HG02763 (cell line): ENCODE results near the gene LRP10.
A peak's percentile ranks its signal among the peaks of the same experiment; 100 is the strongest.
"Not testable (repeated sequence)": the region's sequence is repeated elsewhere in the genome, so short reads cannot be mapped to it uniquely, and the experiment has no call there.

Source experiments
- ATAC-seq: cut with Tn5 transposase; IDR thresholded peaks from one replicate; pipeline ENCODE4 v1.9.1; 2021; ENCODE audit warnings: mild to moderate bottlenecking, moderate library complexity; ENCODE audit not compliant: unreplicated experiment

LRP10 gene

DNA sequence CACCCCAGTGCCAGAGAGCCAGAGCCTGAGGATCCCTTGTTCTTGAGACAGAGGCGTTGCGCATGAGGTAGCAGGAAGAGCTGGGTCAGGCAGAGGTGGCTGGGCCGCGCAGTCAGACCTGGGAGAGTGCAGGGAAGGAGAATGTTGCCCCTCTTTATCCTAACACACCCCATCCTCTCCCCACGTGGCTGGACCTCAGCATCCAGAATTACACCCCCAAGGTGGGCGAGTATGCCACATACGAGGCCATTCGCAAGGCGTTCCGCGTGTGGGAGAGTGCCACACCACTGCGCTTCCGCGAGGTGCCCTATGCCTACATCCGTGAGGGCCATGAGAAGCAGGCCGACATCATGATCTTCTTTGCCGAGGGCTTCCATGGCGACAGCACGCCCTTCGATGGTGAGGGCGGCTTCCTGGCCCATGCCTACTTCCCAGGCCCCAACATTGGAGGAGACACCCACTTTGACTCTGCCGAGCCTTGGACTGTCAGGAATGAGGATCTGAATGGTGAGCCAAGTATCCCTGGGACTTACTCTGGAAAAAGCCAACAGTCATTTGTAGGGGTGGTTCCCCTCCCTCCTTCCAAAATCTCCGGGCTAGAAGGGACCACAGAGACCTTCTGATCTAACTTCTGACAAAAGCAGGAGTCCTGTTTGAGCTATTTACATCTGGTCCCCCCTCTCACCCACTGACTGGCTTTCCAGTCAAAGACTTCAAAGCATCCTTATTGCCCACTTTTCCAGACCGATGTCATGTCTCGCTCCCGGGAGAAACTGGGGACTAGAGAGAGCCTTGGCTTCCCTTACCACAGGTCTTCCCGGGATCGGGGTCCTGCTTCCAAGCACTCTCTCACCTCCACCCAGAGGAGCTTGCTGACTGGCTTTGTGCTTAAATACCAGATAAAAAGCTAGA is 29.1 kb upstream of the LRP10 start:
- ATAC-seq, result no peak

DNA sequence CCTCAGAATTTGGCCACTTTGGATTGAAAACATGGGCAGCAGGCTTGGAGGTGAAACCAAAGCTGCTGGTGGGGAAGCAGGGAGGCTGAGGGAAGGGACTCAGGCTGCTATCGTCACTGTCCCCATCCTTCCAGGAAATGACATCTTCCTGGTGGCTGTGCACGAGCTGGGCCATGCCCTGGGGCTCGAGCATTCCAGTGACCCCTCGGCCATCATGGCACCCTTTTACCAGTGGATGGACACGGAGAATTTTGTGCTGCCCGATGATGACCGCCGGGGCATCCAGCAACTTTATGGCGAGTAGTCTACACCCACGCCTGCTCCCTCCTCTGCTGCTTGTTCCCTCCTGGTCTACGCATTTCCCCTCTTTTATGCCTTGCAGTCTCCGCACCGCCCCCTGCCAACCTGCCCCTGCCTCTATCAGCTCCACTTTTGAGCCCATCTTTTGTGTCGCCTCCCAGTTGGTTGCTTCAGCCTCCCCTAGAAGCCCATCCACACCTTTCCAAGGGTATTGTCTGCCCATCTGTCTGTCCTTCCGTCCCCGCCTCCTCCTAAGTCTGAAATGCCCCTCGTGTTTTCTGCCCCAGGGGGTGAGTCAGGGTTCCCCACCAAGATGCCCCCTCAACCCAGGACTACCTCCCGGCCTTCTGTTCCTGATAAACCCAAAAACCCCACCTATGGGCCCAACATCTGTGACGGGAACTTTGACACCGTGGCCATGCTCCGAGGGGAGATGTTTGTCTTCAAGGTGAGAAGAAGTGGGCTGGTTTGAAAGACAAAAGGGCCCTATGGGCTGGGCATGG is 28.2 kb upstream of the LRP10 start:
- ATAC-seq, result no peak

DNA sequence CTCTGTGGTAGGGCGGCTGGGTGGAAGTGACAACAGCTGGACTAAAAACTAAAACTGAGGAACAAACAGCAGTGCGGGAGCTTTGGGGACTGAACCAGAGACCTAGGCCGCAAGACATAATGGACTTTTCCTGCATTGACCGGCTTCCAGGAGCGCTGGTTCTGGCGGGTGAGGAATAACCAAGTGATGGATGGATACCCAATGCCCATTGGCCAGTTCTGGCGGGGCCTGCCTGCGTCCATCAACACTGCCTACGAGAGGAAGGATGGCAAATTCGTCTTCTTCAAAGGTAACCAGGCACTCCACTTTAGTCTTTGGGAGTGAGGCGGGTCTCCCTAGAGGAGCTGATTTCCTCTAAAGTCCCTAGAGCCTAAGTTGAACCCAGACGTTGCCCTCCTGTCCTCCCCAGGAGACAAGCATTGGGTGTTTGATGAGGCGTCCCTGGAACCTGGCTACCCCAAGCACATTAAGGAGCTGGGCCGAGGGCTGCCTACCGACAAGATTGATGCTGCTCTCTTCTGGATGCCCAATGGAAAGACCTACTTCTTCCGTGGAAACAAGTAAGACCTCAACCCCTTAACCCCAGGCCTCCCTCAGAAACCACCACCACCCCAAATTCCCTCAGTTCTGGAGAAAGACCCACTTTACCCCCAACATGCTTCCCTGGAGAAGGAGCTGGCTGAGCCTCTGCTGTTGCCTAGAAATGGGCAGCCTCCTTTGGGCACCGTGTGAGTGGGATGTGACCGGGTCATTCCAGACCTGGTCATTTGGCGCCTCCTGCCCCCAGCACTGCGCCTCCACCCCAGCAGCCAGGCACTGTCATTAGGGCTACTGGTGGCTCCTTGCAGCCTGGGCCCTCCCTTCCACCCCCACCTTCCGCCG is 27.1 kb upstream of the LRP10 start:
- ATAC-seq, result no peak

DNA sequence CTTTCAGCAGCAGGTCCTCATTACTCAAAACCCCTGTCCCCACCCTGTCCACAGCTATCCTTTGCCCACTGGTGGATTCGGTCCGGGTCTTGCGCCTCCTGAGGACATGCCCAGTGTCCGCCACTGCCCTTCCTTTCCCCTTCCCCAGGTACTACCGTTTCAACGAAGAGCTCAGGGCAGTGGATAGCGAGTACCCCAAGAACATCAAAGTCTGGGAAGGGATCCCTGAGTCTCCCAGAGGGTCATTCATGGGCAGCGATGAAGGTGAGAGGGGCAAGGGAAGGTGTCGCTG is 26.5 kb upstream of the LRP10 start:
- no peak for ATAC-seq

DNA sequence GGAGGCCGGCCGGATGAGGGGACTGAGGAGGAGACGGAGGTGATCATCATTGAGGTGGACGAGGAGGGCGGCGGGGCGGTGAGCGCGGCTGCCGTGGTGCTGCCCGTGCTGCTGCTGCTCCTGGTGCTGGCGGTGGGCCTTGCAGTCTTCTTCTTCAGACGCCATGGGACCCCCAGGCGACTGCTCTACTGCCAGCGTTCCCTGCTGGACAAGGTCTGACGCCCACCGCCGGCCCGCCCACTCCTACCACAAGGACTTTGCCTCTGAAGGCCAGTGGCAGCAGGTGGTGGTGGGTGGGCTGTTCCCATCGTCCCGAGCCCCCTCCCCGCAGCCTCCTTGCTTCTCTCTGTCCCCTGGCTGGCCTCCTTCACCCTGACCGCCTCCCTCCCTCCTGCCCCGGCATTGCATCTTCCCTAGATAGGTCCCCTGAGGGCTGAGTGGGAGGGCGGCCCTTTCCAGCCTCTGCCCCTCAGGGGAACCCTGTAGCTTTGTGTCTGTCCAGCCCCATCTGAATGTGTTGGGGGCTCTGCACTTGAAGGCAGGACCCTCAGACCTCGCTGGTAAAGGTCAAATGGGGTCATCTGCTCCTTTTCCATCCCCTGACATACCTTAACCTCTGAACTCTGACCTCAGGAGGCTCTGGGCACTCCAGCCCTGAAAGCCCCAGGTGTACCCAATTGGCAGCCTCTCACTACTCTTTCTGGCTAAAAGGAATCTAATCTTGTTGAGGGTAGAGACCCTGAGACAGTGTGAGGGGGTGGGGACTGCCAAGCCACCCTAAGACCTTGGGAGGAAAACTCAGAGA is 25.5 kb upstream of the LRP10 start:
- ATAC-seq, result no peak

DNA sequence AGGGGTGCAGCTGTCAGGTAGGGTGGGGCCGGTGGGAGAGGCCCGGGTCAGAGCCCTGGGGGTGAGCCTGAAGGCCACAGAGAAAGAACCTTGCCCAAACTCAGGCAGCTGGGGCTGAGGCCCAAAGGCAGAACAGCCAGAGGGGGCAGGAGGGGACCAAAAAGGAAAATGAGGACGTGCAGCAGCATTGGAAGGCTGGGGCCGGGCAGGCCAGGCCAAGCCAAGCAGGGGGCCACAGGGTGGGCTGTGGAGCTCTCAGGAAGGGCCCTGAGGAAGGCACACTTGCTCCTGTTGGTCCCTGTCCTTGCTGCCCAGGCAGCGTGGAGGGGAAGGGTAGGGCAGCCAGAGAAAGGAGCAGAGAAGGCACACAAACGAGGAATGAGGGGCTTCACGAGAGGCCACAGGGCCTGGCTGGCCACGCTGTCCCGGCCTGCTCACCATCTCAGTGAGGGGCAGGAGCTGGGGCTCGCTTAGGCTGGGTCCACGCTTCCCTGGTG is 24.7 kb upstream of the LRP10 start:
- ATAC-seq, result no peak

DNA sequence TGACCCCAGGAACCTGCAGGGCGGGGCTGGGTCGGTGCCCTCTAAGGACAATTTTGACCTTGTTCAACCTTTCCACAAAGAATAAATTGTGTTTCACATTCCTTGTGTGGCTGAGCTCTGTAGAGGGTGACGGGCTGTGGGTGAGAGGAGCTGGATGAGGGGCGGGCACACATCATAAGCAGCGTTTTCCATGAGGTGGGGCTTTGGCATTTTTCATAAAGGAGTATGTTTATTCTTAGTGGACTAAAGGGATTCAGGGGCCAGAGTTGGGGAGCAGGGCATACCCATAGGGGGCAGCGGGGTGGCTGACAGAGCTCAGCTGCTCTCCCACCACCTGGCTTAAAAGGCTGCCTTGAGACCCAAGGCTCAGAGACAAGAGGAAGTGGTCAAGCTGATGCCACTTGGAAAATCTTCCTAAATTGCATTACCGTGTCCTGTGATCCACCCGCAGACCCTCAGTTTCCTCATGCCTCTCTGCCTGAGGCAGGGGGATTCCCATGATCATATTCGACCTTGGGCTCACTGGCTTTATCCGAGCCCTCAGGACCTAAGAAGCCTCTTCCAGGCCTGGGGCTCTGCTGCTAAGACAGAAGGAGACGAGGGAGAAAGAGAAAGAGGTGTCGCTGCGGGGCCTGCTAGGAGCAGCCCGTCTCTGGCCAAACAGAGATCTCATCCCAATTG is 23.7 kb upstream of the LRP10 start:
- ATAC-seq, result no peak

DNA sequence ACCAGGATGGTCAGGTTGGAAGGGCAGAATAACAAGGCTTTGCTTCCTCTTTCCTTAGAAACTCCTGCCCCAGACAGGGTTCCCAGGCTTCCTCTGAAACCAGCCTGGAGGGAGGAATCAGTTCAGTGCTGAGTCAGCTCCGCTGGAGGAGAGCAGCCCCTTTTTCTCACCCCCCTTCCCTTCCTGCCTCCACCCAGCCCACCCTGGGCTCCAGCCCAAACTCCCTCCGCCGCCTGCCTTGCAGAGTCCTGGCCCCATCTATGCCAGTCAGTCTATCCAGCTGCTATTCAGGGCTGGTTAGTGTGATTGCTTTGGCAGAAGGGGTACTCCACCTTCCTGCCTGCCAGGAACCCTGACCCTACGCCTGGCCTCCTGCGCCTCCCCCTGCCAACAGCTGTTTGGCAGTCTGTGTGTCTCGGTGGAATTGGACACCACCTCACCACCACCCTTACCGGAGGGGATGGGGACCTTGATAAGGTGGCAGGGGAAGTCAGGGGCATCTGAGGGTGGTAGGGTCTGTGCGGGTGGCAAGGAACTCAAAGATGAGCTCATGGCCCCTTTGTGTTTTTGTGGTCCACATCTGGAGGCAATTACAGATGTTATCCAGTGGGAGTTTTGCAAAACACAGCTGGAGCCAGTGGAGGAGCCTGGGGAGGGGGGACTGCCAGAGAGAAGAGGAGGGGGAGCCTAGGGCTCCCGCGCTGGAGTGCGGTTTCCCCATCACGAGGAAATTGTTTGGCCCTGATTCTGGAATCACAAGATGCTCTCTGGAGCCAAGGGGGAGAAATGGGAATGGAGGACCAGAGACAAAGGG is 23.0 kb upstream of the LRP10 start:
- ATAC-seq, result no peak

DNA sequence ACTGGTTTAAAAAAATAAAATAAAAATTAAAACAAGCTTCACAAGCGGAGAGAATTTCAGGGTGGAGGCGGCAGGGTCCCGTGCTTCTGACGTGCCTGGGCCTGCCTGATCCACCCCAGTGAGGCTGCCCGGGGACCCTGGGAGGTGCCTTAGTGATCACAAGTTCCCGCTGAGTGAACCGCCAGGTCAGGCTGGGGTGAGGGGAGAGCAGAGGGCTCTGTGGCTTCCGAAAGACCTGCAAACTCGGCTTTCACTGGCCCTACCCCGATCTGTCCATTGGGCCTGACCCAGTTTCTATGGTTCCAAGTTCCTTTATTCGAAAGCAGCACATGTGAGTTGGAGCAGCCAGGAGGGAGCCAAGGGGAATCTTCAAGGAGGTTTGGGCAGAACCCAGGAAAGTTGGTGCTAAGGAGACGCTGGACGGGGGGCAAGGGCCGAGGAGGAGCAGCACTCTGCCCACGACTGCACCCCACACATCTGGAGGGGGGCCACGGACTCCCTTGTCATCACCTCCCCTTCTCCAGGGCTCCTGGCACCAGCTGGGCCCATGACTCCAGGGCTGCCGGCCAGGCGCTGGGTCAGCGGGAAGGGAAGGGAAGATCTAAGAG is 22.2 kb upstream of the LRP10 start:
- no peak for ATAC-seq

DNA sequence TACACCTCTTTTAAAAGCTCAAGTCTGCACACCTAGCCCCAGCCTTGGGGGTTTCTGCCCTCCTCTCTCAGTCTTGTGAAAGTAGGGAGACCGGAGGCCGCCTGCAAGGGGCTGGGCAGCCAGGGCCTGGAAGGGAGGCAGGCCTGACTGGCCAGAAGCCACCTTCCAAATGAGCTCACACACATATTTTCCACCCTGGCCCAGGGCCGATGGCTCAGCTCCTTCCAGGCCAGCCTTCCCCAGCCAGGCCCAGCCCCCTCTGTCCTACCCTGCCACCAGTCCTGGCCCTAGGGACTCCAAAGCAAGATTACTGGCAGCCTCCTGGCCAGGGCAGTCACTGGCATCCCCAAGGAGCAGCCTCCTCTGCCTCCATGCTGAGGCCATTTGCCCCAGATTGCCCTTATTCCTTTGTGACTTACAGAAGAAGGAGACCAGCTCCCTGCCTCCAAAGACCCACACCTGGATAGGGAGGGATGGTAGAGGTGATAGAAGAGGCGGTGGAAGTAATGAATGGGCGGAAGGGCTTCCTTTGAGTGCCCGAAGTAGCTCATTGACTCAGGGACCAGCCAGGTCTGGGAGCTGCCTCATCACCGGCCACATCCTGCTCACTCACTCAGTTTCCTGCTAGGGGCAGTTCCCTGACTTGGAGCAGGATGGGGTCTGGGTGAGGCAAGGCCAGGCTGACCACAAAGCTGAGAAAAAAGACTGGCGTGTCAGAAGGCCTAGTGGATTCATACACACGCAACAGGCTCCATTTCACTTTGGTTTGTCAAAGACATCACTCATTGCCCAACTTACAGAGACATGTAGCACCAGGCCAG is 20.4 kb upstream of the LRP10 start:
- ATAC-seq, result no peak

DNA sequence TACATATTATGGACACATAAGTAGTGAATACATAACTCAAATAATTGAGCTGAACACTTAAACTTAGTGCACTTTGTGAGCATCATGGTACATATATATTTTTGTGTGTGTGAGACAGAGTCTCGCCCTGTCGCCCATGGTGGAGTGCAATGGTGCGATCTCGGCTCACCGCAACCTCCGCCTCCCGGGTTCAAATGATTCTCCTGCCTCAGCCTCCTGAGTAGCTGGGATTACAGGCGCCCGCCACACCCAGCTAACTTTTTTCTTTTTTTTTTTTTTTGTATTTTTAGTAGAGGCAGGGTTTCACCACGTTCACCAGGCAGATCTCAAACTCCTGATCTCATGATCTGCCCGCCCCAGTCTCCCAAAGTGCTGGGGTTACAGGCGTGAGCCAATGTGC is 19.4 kb upstream of the LRP10 start:
- ATAC-seq, result not testable (repeated sequence)

DNA sequence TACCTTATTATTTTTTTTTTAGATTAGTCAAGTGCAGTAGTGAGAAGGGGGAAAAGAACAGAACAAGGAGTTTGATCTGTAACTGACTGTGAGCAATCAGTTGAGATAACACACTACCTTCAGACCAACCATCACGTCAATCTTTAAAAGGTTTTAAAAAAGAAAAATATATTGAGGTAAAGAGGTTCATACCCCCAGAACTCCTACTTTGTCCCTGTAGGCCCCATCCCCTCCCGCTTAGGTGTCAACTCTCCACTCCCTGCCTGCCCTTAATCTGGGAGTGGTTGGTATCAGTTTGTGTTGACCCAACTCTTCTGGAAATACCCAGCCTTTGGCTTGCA is 19.0 kb upstream of the LRP10 start:
- ATAC-seq, result peak; percentile 26

DNA sequence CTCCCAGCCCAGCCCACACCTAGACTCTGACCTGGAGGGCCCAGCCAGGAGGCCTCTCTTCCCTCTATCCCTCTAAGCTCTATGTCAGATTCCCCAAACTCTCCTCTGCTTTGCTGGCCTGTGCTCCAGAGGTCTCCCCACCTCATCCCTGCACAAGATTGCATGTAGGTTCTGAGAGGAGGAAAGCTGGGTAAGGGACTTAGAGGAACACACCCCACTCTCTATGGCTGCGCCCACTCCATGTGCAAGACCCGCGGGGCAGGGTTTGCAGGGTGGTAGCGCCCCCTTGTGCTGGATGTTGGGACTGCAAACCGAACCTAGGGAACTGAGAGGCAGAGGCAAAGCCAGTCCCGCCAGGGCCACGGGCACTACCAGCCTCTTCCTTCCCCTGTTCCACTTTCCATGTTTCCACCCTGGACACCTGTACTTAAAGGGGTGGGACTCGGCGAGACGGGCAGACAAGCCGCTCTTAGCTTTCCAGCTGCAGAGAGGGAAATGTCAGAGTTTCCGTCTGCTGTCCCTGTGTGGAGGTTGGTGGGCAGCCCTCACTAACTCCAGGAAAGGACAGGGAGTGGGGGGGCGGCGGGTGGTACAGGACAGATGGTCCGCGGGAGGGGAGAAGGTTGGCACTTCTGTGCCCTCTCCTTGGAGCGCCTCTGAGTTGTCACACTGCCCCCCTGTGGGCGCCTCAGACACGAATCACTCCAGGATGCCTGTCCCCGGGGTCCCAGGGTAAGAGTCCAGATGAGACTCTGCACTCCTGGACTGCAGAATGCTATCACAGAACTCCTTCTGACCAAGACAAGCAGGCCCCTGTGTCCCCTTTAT is 18.4 kb upstream of the LRP10 start:
- ATAC-seq, result peak; percentile 54

DNA sequence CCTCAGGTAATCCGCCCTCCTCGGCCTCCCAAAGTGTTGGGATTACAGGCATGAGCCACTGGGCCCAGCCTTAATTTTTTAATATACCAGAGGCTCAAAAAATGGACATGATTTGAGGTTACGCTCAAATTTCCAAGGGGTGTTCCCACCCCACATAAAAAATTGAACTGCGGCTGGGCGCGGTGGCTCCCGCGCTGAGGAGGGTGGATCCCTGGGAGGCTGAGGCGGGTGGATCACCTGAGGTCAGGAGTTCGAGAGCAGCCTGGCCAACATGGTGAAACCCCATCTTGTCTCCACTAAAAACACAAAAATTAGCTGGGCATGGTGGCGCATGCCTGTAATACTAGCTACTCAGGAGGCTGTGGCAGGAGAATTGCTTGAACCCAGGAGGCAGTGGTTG is 17.2 kb upstream of the LRP10 start:
- not testable (repeated sequence) for ATAC-seq

DNA sequence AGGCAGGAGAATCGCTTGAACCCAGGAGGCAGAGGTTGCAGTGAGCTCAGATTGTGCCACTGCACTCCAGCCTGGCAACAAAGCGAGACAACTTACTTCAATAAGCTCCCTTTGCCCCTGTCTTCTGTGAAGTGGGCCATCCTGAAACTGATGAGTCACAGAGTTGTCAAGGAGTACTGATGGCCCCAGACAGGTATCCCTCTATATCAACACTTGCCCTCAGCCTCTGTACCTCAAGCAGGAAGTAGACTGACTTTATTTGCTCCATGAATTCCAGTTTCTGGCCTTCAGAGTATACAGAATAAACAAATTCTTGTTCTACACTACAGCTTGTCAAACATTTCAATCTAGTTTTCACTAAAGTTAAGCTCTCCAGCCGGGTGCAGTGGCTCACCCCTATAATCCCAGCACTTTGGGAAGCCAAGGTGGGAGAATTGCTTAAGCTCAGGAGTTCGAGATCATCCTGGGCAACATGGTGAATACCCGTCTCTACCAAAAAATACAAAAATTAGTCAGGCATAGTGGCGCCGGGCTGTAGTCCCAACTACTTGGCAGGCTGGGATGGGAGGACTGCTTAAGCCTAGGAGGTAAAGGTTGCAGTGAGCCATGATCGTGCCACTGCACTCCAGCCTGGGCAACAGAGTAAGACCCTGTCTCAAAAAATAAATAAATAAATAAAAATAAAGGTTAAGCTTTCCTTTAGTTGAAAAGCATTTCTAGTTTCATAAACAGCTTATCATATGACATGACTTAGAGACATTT is 16.4 kb upstream of the LRP10 start:
- ATAC-seq, result no peak

DNA sequence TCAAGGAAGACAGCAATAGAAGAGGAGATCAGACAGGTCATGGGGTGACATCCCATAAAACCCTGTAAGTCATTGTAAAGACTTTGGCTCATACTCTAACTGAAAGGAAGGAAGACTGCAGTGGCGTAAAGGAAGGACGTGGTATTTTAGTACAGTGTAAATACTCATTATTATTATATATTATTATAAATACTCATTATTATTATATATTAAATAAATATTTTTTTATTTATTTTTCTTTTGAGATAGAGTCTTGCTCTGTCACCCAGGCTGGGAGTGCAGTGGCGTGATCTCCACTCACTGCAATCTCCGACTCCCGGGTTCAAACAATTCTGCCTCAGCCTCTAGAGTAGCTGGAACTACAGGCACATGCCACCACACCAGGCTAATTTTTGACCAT is 15.1 kb upstream of the LRP10 start:
- no peak for ATAC-seq
